GM18517 (cell line): ENCODE results near the gene SAFB.

Experiments
- ATAC-seq: cut with Tn5 transposase; IDR thresholded peaks from one replicate; pipeline ENCODE4 v1.9.1; 2021; ENCODE audit warnings: mild to moderate bottlenecking, moderate library complexity; ENCODE audit not compliant: unreplicated experiment

The SAFB gene

GRCh38 chr19:5664515-5664914 lies 41.6 kb downstream of the SAFB start:
- no peak for ATAC-seq

- no peak for ATAC-seq
Observed at GRCh38 chr19:5665781-5666513, 43.1 kb downstream of the SAFB start.

GRCh38 chr19:5666921-5667610 lies 44.2 kb downstream of the SAFB start:
- ATAC-seq: no peak

- ATAC-seq: no peak
Observed at GRCh38 chr19:5667751-5668271, 44.9 kb downstream of the SAFB start.

GRCh38 chr19:5669212-5669611 lies 46.3 kb downstream of the SAFB start:
- ATAC-seq: no peak

GRCh38 chr19:5671600-5671999 lies 48.7 kb downstream of the SAFB start:
- no peak for ATAC-seq

GRCh38 chr19:5672708-5673459 lies 50.0 kb downstream of the SAFB start:
- ATAC-seq: no peak

- no peak for ATAC-seq
Observed at GRCh38 chr19:5673752-5674151, 50.9 kb downstream of the SAFB start.

GRCh38 chr19:5674714-5675113 lies 51.8 kb downstream of the SAFB start:
- no peak for ATAC-seq

GRCh38 chr19:5676105-5676771 lies 53.4 kb downstream of the SAFB start:
- no peak for ATAC-seq

- no peak for ATAC-seq
Observed at GRCh38 chr19:5676772-5677105, 53.9 kb downstream of the SAFB start.

GRCh38 chr19:5677136-5677535 lies 54.3 kb downstream of the SAFB start:
- ATAC-seq: no peak

GRCh38 chr19:5677580-5677979 lies 54.7 kb downstream of the SAFB start:
- ATAC-seq: no peak

- ATAC-seq: no peak
Observed at GRCh38 chr19:5678071-5678718, 55.3 kb downstream of the SAFB start.

- no peak for ATAC-seq
Observed at GRCh38 chr19:5679289-5680083, 56.6 kb downstream of the SAFB start.

- ATAC-seq: no peak
Observed at GRCh38 chr19:5680084-5680436, 57.2 kb downstream of the SAFB start.

- peak; percentile 78 for ATAC-seq
Observed at GRCh38 chr19:5680437-5681368, 57.8 kb downstream of the SAFB start, which contains the start of the genes HSD11B1L and MICOS13. Gene HSD11B1L (plus strand): TSS chr19:5681027. CDS start chr19:5684833, 3,806 bp downstream. Gene MICOS13 (minus strand): TSS chr19:5680516. CDS start chr19:5680486, 30 bp downstream.

GRCh38 chr19:5681391-5682106 lies 58.7 kb downstream of the SAFB start:
- ATAC-seq: no peak
